Stimulated activated naive CD8-positive, alpha-beta T cell treated with anti-CD3 and anti-CD28 coated beads, Interleukin-15, Interleukin-2, amounts not matched to agents 100 ng/mL and 50 ng/mL, for 24 hours (primary cell): Measurements from ENCODE around the gene POU2F3.

ENCODE experiments used
- H3K27ac Mint-ChIP-seq: one replicate; pipeline ENCODE4 v1.8.0; 2021; ENCODE audit warnings: mild to moderate bottlenecking, mixed read lengths
- H3K27me3 Mint-ChIP-seq: one replicate; pipeline ENCODE4 v1.8.0; 2021; ENCODE audit warnings: mixed read lengths
- H3K36me3 Mint-ChIP-seq: one replicate; pipeline ENCODE4 v1.8.0; 2021; ENCODE audit warnings: low read depth, mixed read lengths
- H3K4me1 Mint-ChIP-seq: one replicate; pipeline ENCODE4 v1.8.0; 2021; ENCODE audit warnings: low read depth, mixed read lengths
- H3K4me3 Mint-ChIP-seq: one replicate; pipeline ENCODE4 v1.8.0; 2021; ENCODE audit warnings: mild to moderate bottlenecking, mixed read lengths
- H3K9me3 Mint-ChIP-seq: one replicate; pipeline ENCODE4 v1.8.0; 2021; ENCODE audit warnings: mixed read lengths

The POU2F3 gene

DNA sequence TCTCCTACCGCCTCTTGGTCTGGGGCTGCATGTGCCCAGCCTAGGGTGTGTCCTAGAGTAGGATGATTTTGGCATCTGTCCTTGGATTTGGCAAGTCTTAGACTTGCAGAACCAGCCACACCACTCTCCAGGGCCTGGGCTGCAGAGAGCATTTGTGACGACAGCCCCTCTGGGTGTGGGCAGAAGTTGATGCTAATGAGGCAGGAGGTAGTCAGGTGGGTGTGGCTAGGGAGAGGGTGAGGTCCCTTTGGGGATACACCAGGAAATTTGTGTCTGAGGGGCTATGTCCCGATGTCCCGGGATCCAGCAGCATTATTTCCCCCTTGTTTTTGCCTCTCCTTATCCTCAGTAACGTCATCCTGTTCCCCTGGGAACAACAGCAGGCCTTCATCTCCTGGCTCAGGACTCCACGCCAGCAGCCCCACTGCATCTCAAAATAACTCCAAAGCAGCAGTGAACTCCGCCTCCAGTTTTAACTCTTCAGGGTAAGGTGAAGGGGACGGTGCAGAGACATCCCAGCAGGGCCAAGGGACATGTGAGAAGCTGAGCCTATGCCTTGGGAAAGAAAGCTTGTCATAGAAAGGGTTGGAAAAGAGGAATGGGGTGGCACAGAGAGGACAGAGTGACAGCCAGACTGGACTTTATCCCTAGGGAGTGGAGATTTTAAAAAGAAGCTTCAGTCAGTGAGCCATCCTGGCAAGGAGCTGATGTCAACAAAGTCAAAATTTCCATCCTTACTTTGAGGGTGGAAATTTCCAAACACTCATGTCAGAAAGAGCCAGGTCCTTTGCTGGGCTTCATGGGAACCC, 77.1 kb downstream of the POU2F3 start:
- H3K4me1 Mint-ChIP-seq = no peaks in the 10 kb centered on the region
- H3K4me3 Mint-ChIP-seq = no peak overlapping the region
- peaks cover 35% of the 10 kb centered on the region for H3K27me3 Mint-ChIP-seq
- no peaks in the 10 kb centered on the region for H3K36me3 Mint-ChIP-seq
- no peak overlapping the region for H3K27ac Mint-ChIP-seq
- H3K9me3 Mint-ChIP-seq = no peaks in the 10 kb centered on the region

DNA sequence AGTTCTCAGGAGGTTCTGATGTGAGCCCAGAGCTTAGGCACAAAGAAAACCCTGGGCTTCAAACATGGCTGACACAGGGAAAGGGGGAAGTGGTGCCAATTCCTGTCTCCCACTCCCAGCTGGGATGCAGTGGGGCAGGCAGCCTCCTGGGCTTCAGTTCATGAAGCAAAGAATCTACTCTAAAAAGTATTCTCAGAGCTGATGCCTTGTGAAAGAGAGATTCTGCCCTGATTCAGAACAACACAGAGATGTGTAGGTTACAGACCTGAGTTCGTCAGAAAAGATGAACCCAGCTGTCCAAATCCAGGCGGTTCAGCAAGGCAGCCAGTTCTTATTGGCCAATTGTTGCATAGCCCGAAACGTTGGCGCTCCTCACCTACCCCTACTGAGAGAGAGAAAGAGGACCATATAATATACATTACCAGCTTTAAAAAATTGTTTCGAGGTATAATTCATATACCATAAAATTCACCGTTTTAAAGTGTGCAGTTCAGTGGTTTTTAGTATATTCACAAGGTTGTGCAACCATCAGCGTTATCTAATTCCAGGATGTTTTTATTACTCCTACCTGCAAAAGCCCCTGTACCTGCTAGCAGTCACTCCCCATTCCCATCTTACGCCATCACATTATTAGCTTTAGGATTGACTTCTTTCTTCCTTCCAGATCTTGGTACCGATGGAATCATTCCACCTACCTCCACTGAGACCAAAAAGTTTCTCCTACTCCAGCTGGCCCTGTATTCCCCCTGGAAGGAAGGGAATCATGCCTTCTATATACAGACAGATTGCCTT, 77.9 kb downstream of the POU2F3 start:
- Mint-ChIP-seq H3K27me3 (peaks cover 31% of the 10 kb centered on the region), H3K4me3 (no peak overlapping the region), H3K27ac (no peak overlapping the region), H3K9me3 (no peaks in the 10 kb centered on the region), H3K36me3 (no peaks in the 10 kb centered on the region), H3K4me1 (no peaks in the 10 kb centered on the region)

DNA sequence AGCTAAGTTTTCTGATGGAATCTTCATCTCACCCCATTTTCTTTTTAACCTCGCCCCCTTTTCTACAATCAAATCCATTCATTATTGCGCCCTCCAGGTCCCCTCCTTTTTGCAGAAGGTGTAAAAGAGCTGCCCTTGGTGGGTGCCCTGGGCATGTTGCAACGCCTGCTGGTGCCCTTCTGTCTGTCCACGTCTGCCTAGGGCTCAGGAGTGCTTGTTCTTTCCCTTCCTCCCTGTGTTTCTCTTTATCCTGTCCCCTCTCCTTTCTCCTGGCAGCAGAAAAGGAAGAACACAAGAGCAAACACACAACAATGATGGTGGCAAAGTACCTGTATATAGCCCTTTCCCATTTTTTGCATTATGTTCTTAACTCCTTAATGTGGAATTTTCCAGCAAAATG, 79.0 kb downstream of the POU2F3 start:
- Mint-ChIP-seq H3K4me1 (no peaks in the 10 kb centered on the region), H3K27ac (no peak overlapping the region), H3K4me3 (no peak overlapping the region), H3K36me3 (no peaks in the 10 kb centered on the region), H3K9me3 (no peaks in the 10 kb centered on the region), H3K27me3 (peaks cover 41% of the 10 kb centered on the region)

DNA sequence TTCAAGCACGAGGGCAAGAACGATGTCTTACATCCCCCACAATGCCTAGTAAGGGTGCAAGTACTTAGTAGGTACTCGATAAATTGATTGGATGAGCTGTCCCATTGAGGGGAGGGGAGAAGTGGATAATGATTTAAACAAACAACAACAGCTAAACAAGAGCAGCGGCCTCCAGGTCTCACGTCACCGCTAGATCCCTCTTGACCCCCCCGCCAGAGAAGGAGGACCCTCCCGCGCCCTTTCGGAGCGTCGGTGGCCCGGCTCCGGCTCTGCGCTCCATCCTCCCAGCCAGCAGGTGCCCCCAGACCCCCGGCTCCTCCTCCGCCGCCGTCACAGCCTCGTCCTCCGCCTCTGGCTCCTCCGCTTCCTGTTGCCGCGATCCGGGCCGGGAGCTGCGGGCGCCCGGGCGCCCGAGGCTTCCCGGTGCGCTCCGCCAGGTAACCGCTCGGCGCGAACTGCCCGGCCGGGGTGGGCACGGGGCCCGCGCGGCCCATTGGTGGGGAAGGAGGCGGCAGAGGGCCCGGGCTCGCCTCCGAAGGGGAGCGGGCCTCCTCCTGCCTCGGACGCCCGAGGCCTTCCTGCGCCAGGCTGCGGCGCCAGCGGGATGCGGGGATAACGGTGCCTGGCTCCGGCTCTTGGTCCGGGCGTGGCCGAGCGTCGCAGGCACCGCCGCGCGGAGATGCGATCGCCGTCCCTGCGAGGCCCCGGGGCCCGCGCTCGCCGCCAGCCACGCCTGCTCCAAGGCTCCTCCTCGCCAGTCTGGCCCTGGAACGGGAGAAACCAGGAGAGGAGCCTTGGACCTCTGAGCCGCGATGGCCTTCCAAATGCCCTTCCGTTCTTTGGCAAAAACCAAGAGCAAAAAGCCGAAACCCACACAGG, 85.2 kb downstream of the POU2F3 start, which contains the start of gene TLCD5:
TLCD5 (plus strand) TSS at position 368 of the 879 bp plus-strand sequence. CDS start 2,143 bp downstream, outside the sequence.
- H3K36me3 Mint-ChIP-seq = no peaks in the 10 kb centered on the region
- H3K4me3 Mint-ChIP-seq = peak within 1 kb of the TSS; percentile 77
- H3K4me1 Mint-ChIP-seq = peaks cover 27% of the 10 kb centered on the region
- H3K9me3 Mint-ChIP-seq = no peaks in the 10 kb centered on the region
- H3K27me3 Mint-ChIP-seq = peaks cover 71% of the 10 kb centered on the region
- no peak within 1 kb of the TSS for H3K27ac Mint-ChIP-seq

- peaks cover 76% of the 10 kb centered on the region for H3K27me3 Mint-ChIP-seq
- peak overlapping the region; percentile 77 for H3K4me3 Mint-ChIP-seq
- H3K4me1 Mint-ChIP-seq = peaks cover 27% of the 10 kb centered on the region
- H3K36me3 Mint-ChIP-seq = no peaks in the 10 kb centered on the region
- no peak overlapping the region for H3K27ac Mint-ChIP-seq
- no peaks in the 10 kb centered on the region for H3K9me3 Mint-ChIP-seq
Measured at GRCh38 chr11:120326228-120326627, 86.3 kb downstream of the POU2F3 start.

DNA sequence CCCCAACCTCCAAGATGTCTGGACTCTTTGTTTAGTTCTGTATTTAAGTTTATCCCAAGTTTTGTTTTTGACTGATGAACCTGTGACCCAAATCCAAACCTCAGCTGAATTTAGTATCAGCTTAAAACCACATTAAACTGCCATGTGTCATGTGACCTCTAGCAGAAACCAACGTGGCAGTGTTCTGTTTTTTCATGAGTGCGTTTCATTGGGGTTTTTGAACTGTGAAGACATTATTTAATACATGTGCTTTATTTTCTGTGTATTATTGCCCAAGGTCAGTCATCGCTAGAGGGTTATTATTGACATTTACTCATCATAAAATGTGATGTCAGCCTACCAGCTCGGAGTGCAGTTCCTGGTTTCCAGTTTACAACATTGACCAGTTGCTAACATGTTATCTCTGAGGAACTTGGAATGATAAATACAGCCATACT, 86.9 kb downstream of the POU2F3 start:
- Mint-ChIP-seq H3K4me1 (peaks cover 27% of the 10 kb centered on the region), H3K27ac (no peak overlapping the region), H3K9me3 (no peaks in the 10 kb centered on the region), H3K36me3 (no peaks in the 10 kb centered on the region), H3K4me3 (no peak overlapping the region), H3K27me3 (peaks cover 80% of the 10 kb centered on the region)

GRCh38 chr11:120327311-120327710, 87.4 kb downstream of the POU2F3 start:
- Mint-ChIP-seq H3K4me1 (peaks cover 27% of the 10 kb centered on the region), H3K27me3 (peaks cover 82% of the 10 kb centered on the region), H3K36me3 (no peaks in the 10 kb centered on the region), H3K4me3 (no peak overlapping the region), H3K27ac (no peak overlapping the region), H3K9me3 (no peaks in the 10 kb centered on the region)

DNA sequence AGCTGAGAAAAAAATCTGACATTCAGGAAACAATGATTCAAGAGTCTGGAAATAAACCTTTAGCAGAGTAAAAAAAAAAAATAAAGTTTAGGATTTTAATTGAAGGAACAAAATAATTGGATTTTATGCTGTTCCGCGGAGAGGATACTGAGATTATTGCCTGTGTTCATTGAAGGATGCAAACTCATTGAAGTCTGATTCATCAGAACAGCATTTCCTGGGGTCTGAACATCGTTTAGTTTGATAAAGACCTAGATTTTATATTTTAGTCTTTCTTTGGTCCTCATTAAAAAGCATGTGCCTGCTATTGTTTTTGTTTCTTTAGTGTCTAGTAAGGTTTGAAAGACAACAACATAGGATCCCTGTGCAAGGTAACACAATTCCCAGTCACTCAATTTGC, 89.6 kb downstream of the POU2F3 start:
- Mint-ChIP-seq H3K4me3 (no peak overlapping the region), H3K27me3 (peaks cover 74% of the 10 kb centered on the region), H3K4me1 (peaks cover 24% of the 10 kb centered on the region), H3K27ac (no peak overlapping the region), H3K9me3 (no peaks in the 10 kb centered on the region), H3K36me3 (no peaks in the 10 kb centered on the region)

- H3K27me3 Mint-ChIP-seq = peaks cover 69% of the 10 kb centered on the region
- H3K9me3 Mint-ChIP-seq = no peaks in the 10 kb centered on the region
- no peaks in the 10 kb centered on the region for H3K36me3 Mint-ChIP-seq
- H3K4me3 Mint-ChIP-seq = no peak overlapping the region
- H3K4me1 Mint-ChIP-seq = peaks cover 23% of the 10 kb centered on the region
- H3K27ac Mint-ChIP-seq = no peak overlapping the region
Measured at GRCh38 chr11:120330045-120330444, 90.1 kb downstream of the POU2F3 start.

- Mint-ChIP-seq H3K9me3 (no peaks in the 10 kb centered on the region), H3K27ac (no peak overlapping the region), H3K27me3 (peaks cover 59% of the 10 kb centered on the region), H3K4me3 (no peak overlapping the region), H3K4me1 (peaks cover 17% of the 10 kb centered on the region), H3K36me3 (no peaks in the 10 kb centered on the region)
Measured at GRCh38 chr11:120331301-120331996, 91.5 kb downstream of the POU2F3 start.

GRCh38 chr11:120332822-120333716, 93.1 kb downstream of the POU2F3 start:
- no peaks in the 10 kb centered on the region for H3K9me3 Mint-ChIP-seq
- no peaks in the 10 kb centered on the region for H3K36me3 Mint-ChIP-seq
- peaks cover 21% of the 10 kb centered on the region for H3K4me1 Mint-ChIP-seq
- H3K4me3 Mint-ChIP-seq = no peak overlapping the region
- peaks cover 57% of the 10 kb centered on the region for H3K27me3 Mint-ChIP-seq
- no peak overlapping the region for H3K27ac Mint-ChIP-seq

DNA sequence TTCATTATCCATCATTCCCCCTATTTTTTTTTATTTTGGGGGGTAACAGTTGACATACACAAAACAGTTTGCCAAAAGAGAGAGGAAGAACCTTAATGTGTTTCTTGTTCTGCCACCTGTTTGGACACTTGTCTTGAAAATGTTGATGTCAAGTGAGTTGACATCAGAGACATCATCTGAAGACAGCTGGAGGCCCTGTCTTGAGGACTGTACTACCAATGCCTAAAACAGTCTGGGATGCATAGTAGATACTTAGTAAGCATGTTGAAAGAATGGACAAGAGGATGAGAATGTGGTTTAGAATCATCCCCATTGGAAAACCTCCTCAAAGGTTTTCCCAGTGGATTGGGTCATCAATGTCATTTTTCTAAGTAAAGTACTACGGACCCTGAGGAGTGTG, 93.9 kb downstream of the POU2F3 start:
- Mint-ChIP-seq H3K36me3 (no peaks in the 10 kb centered on the region), H3K27me3 (peaks cover 57% of the 10 kb centered on the region), H3K27ac (no peak overlapping the region), H3K4me3 (no peak overlapping the region), H3K4me1 (peaks cover 27% of the 10 kb centered on the region), H3K9me3 (no peaks in the 10 kb centered on the region)

DNA sequence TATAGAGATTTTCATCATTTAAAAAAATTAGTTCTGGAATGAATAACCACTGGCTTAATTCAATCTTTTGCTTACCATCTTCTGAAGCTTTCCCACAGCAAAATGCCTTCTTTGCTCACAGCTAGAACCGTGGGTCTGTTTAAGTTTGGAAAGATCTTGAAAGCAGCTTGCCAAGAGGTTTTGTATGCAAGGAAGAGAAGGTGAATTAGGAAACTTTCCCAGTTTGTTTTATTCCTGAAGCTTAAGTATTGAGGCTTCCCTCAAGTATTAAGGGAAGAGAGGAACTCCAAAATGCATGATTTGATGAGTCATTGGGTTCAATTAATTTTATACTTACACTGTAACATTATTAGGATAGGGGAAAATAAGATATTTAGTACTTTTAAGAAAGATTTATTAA, 94.4 kb downstream of the POU2F3 start:
- H3K4me1 Mint-ChIP-seq = peaks cover 29% of the 10 kb centered on the region
- H3K27me3 Mint-ChIP-seq = peaks cover 62% of the 10 kb centered on the region

More for the DNA sequence above, 94.4 kb downstream of the POU2F3 start:
- no peak overlapping the region for H3K4me3 Mint-ChIP-seq
- no peak overlapping the region for H3K27ac Mint-ChIP-seq
- H3K36me3 Mint-ChIP-seq = no peaks in the 10 kb centered on the region
- H3K9me3 Mint-ChIP-seq = no peaks in the 10 kb centered on the region
